ENCODE results near the gene TNNI3K. TPM values are rescaled to one million over a fixed set of nuclear protein-coding genes. Genes with fewer than 3 reads are reported as not detected.

Gene TNNI3K
- total and polyA plus RNA-seq, 10 of the 15 experiments (the other 5 are each of a cell fraction or from before 2014, with no cell fraction given), result 0.14 to 1.6 (median 0.44) TPM; not detected in 4

- TF ChIP-seq HDGF (IDR thresholded peaks at IDR 0.05), result no peak
Observed at GRCh38 chr1:74356493-74356892, 121.3 kb downstream of the TNNI3K start (continued).

GRCh38 chr1:74357150-74357549 lies 122.0 kb downstream of the TNNI3K start:
- DNase-seq (ENCODE audit: low read depth, low spot score) (no peak), FAIRE-seq (no peak), ATAC-seq (no peak)
- Histone ChIP-seq H3K27me3 (replicated peaks in 1 of 2; ENCODE audit: control insufficient read depth in 2 of 2, insufficient read depth in 2 of 2, low read length in 1 of 2) (no peaks in the 10 kb centered on the region; a peak in 1 of 4 replicates), H4K20me1 (ENCODE audit: control insufficient read depth, insufficient read depth) (no peaks in the 10 kb centered on the region), H3K4me1 (ENCODE audit: control insufficient read depth, insufficient read depth, low read length) (no peaks in the 10 kb centered on the region), H3K36me3 (ENCODE audit: control insufficient read depth in 2 of 2, insufficient read depth in 2 of 2, low read length in 1 of 2) (no peaks in the 10 kb centered on the region), H3K9ac (ENCODE audit: control insufficient read depth, insufficient read depth, low read length) (no peak overlapping the region), H3K4me3 (no peak overlapping the region), H3K79me2 (ENCODE audit: control insufficient read depth, insufficient read depth, low read length) (no peaks in the 10 kb centered on the region), H2AFZ (ENCODE audit: control insufficient read depth, low read depth, low read length) (no peak overlapping the region), H3K4me2 (ENCODE audit: control insufficient read depth, insufficient read depth) (no peak overlapping the region), H3K9me3 (replicated peaks; ENCODE audit: control insufficient read depth, insufficient read depth, low read length) (no peaks in the 10 kb centered on the region), H3K27ac (ENCODE audit: control insufficient read depth, insufficient read depth) (no peak overlapping the region)
- in situ Hi-C loops (cut with MboI), result no loop called here
- CTCF ChIA-PET, result interaction anchor here (1.6 kb wide), 1 partner anchor 9 kb away, joined by 4 read pairs; no protein-coding TSS in a partner anchor
- POLR2A ChIA-PET, result no interaction called here
- WGBS (ENCODE audit: insufficient coverage, insufficient replicate concordance, low lambda C conversion rate, missing lambda C conversion rate), result 29% methylated on average over 3 of the region's 3 CpGs
- no TSS peak for BruUV-seq (replicated peaks)
- intact Hi-C loops (cut with micrococcal nuclease; ENCODE audit: unreplicated experiment), result no loop called here
- no peak for TF ChIP-seq ESRRA (IDR thresholded peaks at IDR 0.05; ENCODE audit: low read length)
- TF ChIP-seq DPF2 (IDR thresholded peaks at IDR 0.05), result no peak
- no peak for TF ChIP-seq RB1 (IDR thresholded peaks at IDR 0.05; ENCODE audit: borderline replicate concordance)
- TF ChIP-seq HDAC6 (IDR thresholded peaks at IDR 0.05; ENCODE audit: unreplicated experiment), result no peak
- no peak for TF ChIP-seq FOXM1 (IDR thresholded peaks at IDR 0.05; ENCODE audit: low read depth, low read length)
- no peak for TF ChIP-seq KAT2A (conservative IDR thresholded peaks at IDR 0.05; ENCODE audit: control insufficient read depth, low read depth, low read length)
- TF ChIP-seq ZBTB11 (CRISPR knock-in tag; IDR thresholded peaks at IDR 0.05), result no peak
- TF ChIP-seq ASH2L (IDR thresholded peaks at IDR 0.05; ENCODE audit: borderline replicate concordance, low read depth), result no peak
- no peak for TF ChIP-seq SUPT20H (IDR thresholded peaks at IDR 0.05; ENCODE audit: borderline replicate concordance, control insufficient read depth, low read depth, low read length)
- SMC1A ChIA-PET (ENCODE audit: uncharacterized antibody, unreplicated experiment), result interaction anchor here (0.9 to 1.1 kb wide), 2 partner anchors 9 to 42 kb away, joined by 3 to 4 read pairs; no protein-coding TSS in a partner anchor
- RAD21 ChIA-PET (ENCODE audit: unreplicated experiment), result no interaction called here

All from GM12878 (cell line).